ENCODE results near the gene HIPK1.
"Not testable (repeated sequence)": the region's sequence is repeated elsewhere in the genome, so short reads cannot be mapped to it uniquely, and the experiment has no call there.

Gene HIPK1

GRCh38 chr1:113982949-113983348, 53.8 kb downstream of the HIPK1 start:
- no peak for DNase-seq

GRCh38 chr1:113983391-113983790, 54.3 kb downstream of the HIPK1 start:
- DNase-seq = no peak

GRCh38 chr1:113983826-113984225, 54.7 kb downstream of the HIPK1 start:
- no peak for DNase-seq

- DNase-seq = no peak
These were observed 55.6 kb downstream of the HIPK1 start for GRCh38 chr1:113984710-113985109.

- no peak for DNase-seq
These were observed 57.7 kb downstream of the HIPK1 start for GRCh38 chr1:113986802-113987201.

- no peak for DNase-seq
These were observed 58.1 kb downstream of the HIPK1 start for GRCh38 chr1:113987259-113987658.

GRCh38 chr1:113990530-113990929, 61.4 kb downstream of the HIPK1 start:
- DNase-seq = no peak

GRCh38 chr1:113990961-113991360, 61.8 kb downstream of the HIPK1 start:
- no peak for DNase-seq

GRCh38 chr1:113991467-113991997, 62.4 kb downstream of the HIPK1 start:
- no peak for DNase-seq

GRCh38 chr1:113993072-113993471, 63.9 kb downstream of the HIPK1 start:
- DNase-seq = no peak

GRCh38 chr1:113993766-113994165, 64.6 kb downstream of the HIPK1 start:
- no peak for DNase-seq

GRCh38 chr1:113995382-113995781, 66.3 kb downstream of the HIPK1 start:
- DNase-seq = no peak

GRCh38 chr1:113998361-113998760, 69.2 kb downstream of the HIPK1 start:
- DNase-seq = no peak

- DNase-seq = no peak
These were observed 70.1 kb downstream of the HIPK1 start for GRCh38 chr1:113999233-113999632.

GRCh38 chr1:113999799-114000198, 70.7 kb downstream of the HIPK1 start:
- no peak for DNase-seq

GRCh38 chr1:114000406-114000805, 71.3 kb downstream of the HIPK1 start:
- DNase-seq = no peak

GRCh38 chr1:114002492-114003239, 73.5 kb downstream of the HIPK1 start:
- no peak for DNase-seq

GRCh38 chr1:114003431-114003830, 74.3 kb downstream of the HIPK1 start:
- no peak for DNase-seq

- DNase-seq = not testable (repeated sequence)
These were observed 77.7 kb downstream of the HIPK1 start for GRCh38 chr1:114006825-114007224.

GRCh38 chr1:114008480-114008941, 79.4 kb downstream of the HIPK1 start:
- no peak for DNase-seq

- DNase-seq = no peak
These were observed 79.9 kb downstream of the HIPK1 start for GRCh38 chr1:114008993-114009392.

GRCh38 chr1:114009393-114009792, 80.3 kb downstream of the HIPK1 start:
- no peak for DNase-seq

GRCh38 chr1:114010433-114011184, 81.5 kb downstream of the HIPK1 start:
- DNase-seq = no peak

- no peak for DNase-seq
These were observed 82.7 kb downstream of the HIPK1 start for GRCh38 chr1:114011796-114012195.
